Left lung (tissue), 10 donors: Measurements from ENCODE around the gene FAM107B. TPM values are rescaled to one million over a fixed set of nuclear protein-coding genes. Genes with fewer than 3 reads are reported as not detected.

Experiments used
- ATAC-seq: fragments of 200-7000 bp; cut with Tn5 transposase; one replicate; pipeline ENCODE4 v1.9.1; 2020; ENCODE audit warnings: moderate library complexity
- DNase-seq, 4 donors: peaks; one replicate each; pipeline ENCODE4 v3.0.0-alpha.2; 2013 to 2020
- H3K27ac ChIP-seq, 2 donors: fragments of 200-600 bp; sonication (generic) in 1 of 2; one replicate each; pipeline versions ENCODE4 v1.5.0 to v1.8.0; 2020 to 2021
- H3K27me3 ChIP-seq, 2 donors: fragments of 200-600 bp; sonication (generic) in 1 of 2; one replicate each; pipeline versions ENCODE4 v1.5.0 to v1.8.0; 2020 to 2021
- H3K36me3 ChIP-seq, 2 donors: fragments of 200-600 bp; sonication (generic) in 1 of 2; one replicate each; pipeline versions ENCODE4 v1.5.0 to v1.8.0; 2020 to 2021
- H3K4me1 ChIP-seq, 2 donors: fragments of 200-600 bp; one replicate each; pipeline ENCODE4 v1.8.0; 2021
- H3K4me3 ChIP-seq, 2 donors: fragments of 200-600 bp; sonication (generic) in 1 of 2; one replicate each; pipeline versions ENCODE4 v1.5.0 to v1.8.0; 2020 to 2021; ENCODE audit warnings: mild to moderate bottlenecking in 1 of 2
- H3K9me3 ChIP-seq, 2 donors: fragments of 200-600 bp; sonication (generic) in 1 of 2; one replicate each; pipeline versions ENCODE4 v1.5.0 to v1.8.0; 2020 to 2021
- intact Hi-C, 2 donors: fragments of 100-400 bp; cut with DNase I; formaldehyde crosslinking; loops; one replicate each; pipeline versions ENCODE4 v1.11.2 to v1.14.2; 2022
- polyA plus RNA-seq, 6 donors: library from polyadenylated mRNA; unstranded; fragments of 120-200 nt; gene quantifications; one replicate each; pipeline ENCODE4 v1.2.1, GENCODE V29; 2013; ENCODE audit not compliant: insufficient read length in 6 of 6
- total RNA-seq, 2 donors: library from RNA; stranded (reverse); fragmentation: NEBNext Ultra II Directional; extraction: Animal tissue kit (Norgen Biotek cat#: 25700); gene quantifications; one replicate each; pipeline ENCODE4 v1.2.1, GENCODE V29; 2021
- TF ChIP-seq, protein P1 (sequence below), 2 donors: fragments of 200-600 bp; sonication (generic) in 1 of 2; IDR thresholded peaks; one replicate each; pipeline versions ENCODE4 v1.5.0 to v1.8.0; 2021; ENCODE audit warnings: antibody characterized with exemption in 2 of 2
- donor health status: DM: no; HTN: yes; CAD: no.
- donor health status: DM: no; HTN: no; CAD: no.

FAM107B gene
- total and polyA plus RNA-seq, 8 donors = 66.2 to 93.6 (median 83.0) TPM

DNA sequence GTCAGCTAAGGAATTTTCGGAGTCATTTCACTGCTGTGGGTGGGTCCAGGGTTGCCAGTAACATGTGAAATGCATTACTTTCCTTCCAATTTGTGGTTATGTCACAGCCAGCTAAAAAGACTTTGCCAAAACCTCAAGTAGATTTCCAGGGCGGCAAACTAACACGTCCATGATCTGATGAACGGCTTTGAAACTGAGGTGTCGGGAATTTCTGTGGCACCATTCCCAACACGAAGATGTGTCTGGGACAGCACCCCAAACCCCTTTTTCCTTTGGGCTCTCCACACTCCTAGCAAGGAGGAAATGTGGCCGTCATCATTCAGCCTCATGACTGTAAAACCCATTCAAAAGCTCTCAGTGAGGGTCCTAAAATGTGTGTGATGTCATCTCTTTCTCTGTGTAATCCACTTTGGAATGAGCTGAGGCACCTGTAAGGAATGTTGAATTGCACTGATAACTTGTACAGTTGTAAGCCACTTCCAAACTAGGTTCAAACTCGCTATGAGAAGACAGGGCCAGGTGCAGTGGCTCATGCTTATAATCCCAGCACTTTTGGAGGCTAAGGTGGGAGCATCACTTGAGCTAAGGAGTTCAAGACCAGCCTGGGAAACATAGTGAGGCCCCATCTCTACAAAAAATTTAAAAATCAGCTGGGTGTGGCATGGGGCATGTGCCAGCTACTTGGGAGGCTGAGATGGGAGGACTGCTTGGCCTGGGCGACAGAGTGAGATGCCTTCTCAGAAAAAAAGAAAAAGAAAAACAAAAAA is 297.9 kb downstream of the FAM107B start:
- Histone ChIP-seq H3K4me1 (no peaks in the 10 kb centered on the region), H3K4me3 (no peak overlapping the region), H3K27ac (no peak overlapping the region), H3K36me3 (no peaks in the 10 kb centered on the region), H3K9me3 (no peaks in the 10 kb centered on the region), H3K27me3 (peaks cover 0 to 16% of the 10 kb centered on the region in 2 donors)
- DNase-seq = no peak
- no peak for ATAC-seq
- intact Hi-C loops = loop anchor here in 1 of 2 donors (10.0 kb wide), 1 partner anchor 282 kb away; no protein-coding TSS in a partner anchor
- TF ChIP-seq, protein P1, sequence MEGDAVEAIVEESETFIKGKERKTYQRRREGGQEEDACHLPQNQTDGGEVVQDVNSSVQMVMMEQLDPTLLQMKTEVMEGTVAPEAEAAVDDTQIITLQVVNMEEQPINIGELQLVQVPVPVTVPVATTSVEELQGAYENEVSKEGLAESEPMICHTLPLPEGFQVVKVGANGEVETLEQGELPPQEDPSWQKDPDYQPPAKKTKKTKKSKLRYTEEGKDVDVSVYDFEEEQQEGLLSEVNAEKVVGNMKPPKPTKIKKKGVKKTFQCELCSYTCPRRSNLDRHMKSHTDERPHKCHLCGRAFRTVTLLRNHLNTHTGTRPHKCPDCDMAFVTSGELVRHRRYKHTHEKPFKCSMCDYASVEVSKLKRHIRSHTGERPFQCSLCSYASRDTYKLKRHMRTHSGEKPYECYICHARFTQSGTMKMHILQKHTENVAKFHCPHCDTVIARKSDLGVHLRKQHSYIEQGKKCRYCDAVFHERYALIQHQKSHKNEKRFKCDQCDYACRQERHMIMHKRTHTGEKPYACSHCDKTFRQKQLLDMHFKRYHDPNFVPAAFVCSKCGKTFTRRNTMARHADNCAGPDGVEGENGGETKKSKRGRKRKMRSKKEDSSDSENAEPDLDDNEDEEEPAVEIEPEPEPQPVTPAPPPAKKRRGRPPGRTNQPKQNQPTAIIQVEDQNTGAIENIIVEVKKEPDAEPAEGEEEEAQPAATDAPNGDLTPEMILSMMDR (IDR thresholded peaks at IDR 0.05) = no peak

DNA sequence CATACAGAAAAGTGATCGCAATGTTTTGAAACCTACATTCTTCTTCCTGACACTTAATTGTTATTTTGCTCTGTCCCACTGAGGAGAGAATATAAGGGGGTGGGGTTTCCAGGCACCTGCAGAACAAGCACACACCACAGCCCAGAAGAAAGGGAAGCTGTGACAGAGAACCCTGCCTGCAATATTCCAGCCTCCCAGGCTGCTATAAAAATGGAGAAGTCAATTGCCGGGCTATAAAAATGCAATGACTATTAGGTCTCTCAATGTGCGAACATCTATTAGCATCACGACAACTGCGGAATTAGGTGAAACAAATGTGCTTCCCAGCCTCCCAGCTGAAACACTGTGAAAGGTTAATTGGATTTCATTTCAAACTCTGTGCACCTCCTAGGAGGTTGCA is 298.7 kb downstream of the FAM107B start:
- no peak for ATAC-seq
- intact Hi-C loops = loop anchor here in 1 of 2 donors (10.0 kb wide), 1 partner anchor 281 kb away; no protein-coding TSS in a partner anchor
- no peaks in the 10 kb centered on the region for H3K9me3 ChIP-seq
- no peak for DNase-seq
- no peak overlapping the region for H3K4me3 ChIP-seq
- peaks cover 0 to 16% of the 10 kb centered on the region in 2 donors for H3K27me3 ChIP-seq
- H3K4me1 ChIP-seq = no peaks in the 10 kb centered on the region
- H3K27ac ChIP-seq = no peak overlapping the region
- TF ChIP-seq, protein P1 (IDR thresholded peaks at IDR 0.05) = no peak
- H3K36me3 ChIP-seq = no peaks in the 10 kb centered on the region

DNA sequence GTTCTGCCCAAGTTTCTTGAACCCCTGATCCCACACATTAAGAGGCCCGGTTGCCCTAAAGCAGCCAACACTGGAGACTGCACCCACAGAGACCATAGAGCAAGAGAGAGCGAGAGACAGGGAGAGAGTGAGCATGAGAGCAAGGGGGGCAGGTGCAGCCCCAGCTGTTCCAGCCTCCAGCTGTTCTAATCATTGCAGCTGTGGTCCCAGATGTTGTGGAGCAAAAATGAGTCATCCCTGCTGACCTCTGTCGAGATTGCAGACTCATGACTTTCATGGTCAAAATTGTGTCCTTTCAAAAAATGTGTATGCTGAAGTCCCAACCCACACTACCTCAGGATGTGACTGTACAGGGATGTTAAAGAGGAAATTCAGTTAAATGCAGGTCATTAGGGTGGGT is 300.0 kb downstream of the FAM107B start:
- peaks cover 0 to 16% of the 10 kb centered on the region in 2 donors for H3K27me3 ChIP-seq
- DNase-seq = no peak
- intact Hi-C loops = loop anchor here in 1 of 2 donors (10.0 kb wide), 1 partner anchor 280 kb away; no protein-coding TSS in a partner anchor
- no peak overlapping the region for H3K27ac ChIP-seq
- H3K9me3 ChIP-seq = no peaks in the 10 kb centered on the region
- H3K36me3 ChIP-seq = no peaks in the 10 kb centered on the region
- no peaks in the 10 kb centered on the region for H3K4me1 ChIP-seq
- TF ChIP-seq, protein P1 (IDR thresholded peaks at IDR 0.05) = no peak
- H3K4me3 ChIP-seq = no peak overlapping the region
- no peak for ATAC-seq

DNA sequence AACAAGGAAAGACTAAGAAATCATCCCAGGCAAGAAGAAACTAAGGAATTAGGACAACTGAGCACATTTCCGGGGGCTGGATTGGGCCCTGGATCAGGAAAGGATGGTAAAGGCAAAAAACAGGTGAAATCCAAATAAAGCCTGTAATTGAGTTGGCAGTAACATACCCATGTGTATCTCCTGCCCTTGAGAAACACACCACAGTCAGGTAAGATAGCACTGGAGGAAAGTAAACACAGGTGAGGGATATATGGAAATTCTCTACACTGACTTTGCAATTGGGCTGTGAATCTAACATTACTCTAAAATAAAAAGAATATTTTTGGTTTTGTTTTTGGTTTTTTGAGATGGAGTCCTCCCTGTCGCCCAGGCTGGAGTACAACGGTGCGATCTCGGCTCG is 303.8 kb downstream of the FAM107B start:
- Histone ChIP-seq H3K4me1 (no peaks in the 10 kb centered on the region), H3K36me3 (no peaks in the 10 kb centered on the region), H3K4me3 (no peak overlapping the region), H3K9me3 (no peaks in the 10 kb centered on the region), H3K27ac (no peak overlapping the region), H3K27me3 (peaks cover 0 to 10% of the 10 kb centered on the region in 2 donors)
- DNase-seq (no peak), ATAC-seq (no peak)
- TF ChIP-seq, protein P1 (IDR thresholded peaks at IDR 0.05) = no peak
- intact Hi-C loops = loop anchor here in 1 of 2 donors (10.0 kb wide), 1 partner anchor 276 kb away; no protein-coding TSS in a partner anchor

DNA sequence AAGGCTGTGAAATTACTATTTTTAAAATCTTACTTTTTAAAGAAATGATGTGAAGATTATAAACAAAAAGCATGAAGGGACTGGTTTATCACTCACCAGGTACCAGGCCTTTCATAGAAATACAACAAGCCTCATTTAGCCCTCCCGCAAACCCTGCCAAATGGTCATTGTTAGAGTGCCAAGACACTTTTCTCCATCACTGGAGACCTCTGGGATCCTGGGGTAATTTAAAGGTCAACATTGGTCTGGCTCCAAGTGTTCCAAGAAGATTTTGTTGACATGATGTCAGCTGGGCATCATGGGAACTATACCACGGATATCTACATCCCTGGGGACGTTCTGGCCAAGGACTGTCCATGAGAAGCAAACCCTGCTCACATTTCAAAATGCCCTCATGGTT is 306.0 kb downstream of the FAM107B start:
- no peaks in the 10 kb centered on the region for H3K9me3 ChIP-seq
- no peak overlapping the region for H3K27ac ChIP-seq
- DNase-seq (no peak), ATAC-seq (no peak)
- no peaks in the 10 kb centered on the region for H3K4me1 ChIP-seq
- intact Hi-C loops = no loop called here
- TF ChIP-seq, protein P1 (IDR thresholded peaks at IDR 0.05) = no peak
- no peak overlapping the region for H3K4me3 ChIP-seq
- no peaks in the 10 kb centered on the region for H3K36me3 ChIP-seq
- no peaks in the 10 kb centered on the region for H3K27me3 ChIP-seq
